Vagina (tissue), 2 donors: ENCODE measurements around the gene METTL2B. TPM values are rescaled to one million over a fixed set of nuclear protein-coding genes. Genes with fewer than 3 reads are reported as not detected.
"Not testable (repeated sequence)": the region's sequence is repeated elsewhere in the genome, so short reads cannot be mapped to it uniquely, and the experiment has no call there.

Source experiments
- DNase-seq, 2 donors: peaks; one replicate each; pipeline ENCODE4 v3.0.0-alpha.2; 2017; ENCODE audit errors: extremely low spot score in 2 of 2
- H3K27ac ChIP-seq: fragments of 200-600 bp; sonication (generic); one replicate; pipeline ENCODE4 v1.5.1; 2019
- H3K27me3 ChIP-seq: fragments of 200-600 bp; sonication (generic); one replicate; pipeline ENCODE4 v1.5.1; 2019
- H3K36me3 ChIP-seq, 2 donors: fragments of 200-600 bp; sonication (generic); one replicate each; pipeline ENCODE4 v1.5.1; 2017 to 2019
- H3K4me1 ChIP-seq: fragments of 200-600 bp; sonication (generic); one replicate; pipeline ENCODE4 v1.5.1; 2019
- H3K4me3 ChIP-seq, 2 donors: fragments of 200-600 bp; sonication (generic); 1 replicate in 1 of 2; 2 replicates in 1 of 2; pipeline ENCODE4 v1.5.1; 2016 to 2019
- H3K9me3 ChIP-seq: fragments of 200-600 bp; sonication (generic); one replicate; pipeline ENCODE4 v1.5.1; 2019
- POLR2A ChIP-seq, 2 donors: fragments of 450-650 bp; IDR thresholded peaks; one replicate each; pipeline ENCODE4 v1.6.1; 2017; ENCODE audit warnings: antibody characterized with exemption in 2 of 2, mild to moderate bottlenecking in 2 of 2, moderate library complexity in 2 of 2
- POLR2AphosphoS5 ChIP-seq, 2 donors: sonication (generic); formaldehyde crosslinking; IDR thresholded peaks; one replicate each; pipeline ENCODE4 v1.9.0; 2017; ENCODE audit warnings: antibody characterized with exemption in 2 of 2, mild to moderate bottlenecking in 2 of 2, low read depth in 1 of 2; ENCODE audit not compliant: insufficient read depth in 1 of 2
- intact Hi-C: fragments of 100-400 bp; cut with DNase I; formaldehyde crosslinking; loops from one replicate; pipeline ENCODE4 v1.15.1; 2023
- total RNA-seq: library from RNA; depleted of rRNA; stranded (reverse); fragments of >200 nt; gene quantifications from one replicate; pipeline ENCODE4 v1.2.3, GENCODE V29; 2016
- TF ChIP-seq, protein P1 (sequence below), 3 experiments: fragments of 450-650 bp in 2 of 3; fragments of 200-600 bp in 1 of 3; sonication (generic) in 1 of 3; IDR thresholded peaks; one replicate each; pipeline ENCODE4 v1.5.1; 2017 to 2019; ENCODE audit warnings: antibody characterized with exemption in 3 of 3, mild to moderate bottlenecking in 2 of 3, moderate library complexity in 2 of 3

The METTL2B gene
- total RNA-seq, 1 donor from 2014 or later = 18.4 TPM

DNA sequence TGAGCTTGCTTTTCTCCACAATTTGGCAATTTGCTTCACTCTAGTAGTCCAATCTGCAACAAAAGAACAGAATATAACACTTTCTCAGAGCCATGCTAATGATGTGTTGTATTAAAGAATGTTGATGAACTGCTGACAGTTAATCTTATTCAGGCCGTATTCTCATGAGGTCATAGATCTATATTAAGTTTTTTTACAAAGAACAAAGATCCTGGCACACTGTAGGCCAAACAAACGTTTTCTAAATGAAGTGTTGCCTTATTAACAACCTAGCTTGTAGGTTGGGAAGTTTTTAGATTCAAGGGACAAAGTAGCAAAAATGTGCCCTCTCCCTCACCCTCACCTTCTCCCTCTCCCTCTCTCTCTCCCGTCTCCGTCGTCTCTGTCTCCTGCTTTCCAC lies 14.1 kb upstream of the METTL2B start:
- Histone ChIP-seq H3K27ac (no peak overlapping the region), H3K4me3 (no peak overlapping the region), H3K36me3 (peaks cover 0 to 4% of the 10 kb centered on the region in 2 donors), H3K4me1 (peaks cover 15% of the 10 kb centered on the region), H3K9me3 (no peaks in the 10 kb centered on the region), H3K27me3 (no peaks in the 10 kb centered on the region)
- intact Hi-C loops = no loop called here
- TF ChIP-seq, protein P1, sequence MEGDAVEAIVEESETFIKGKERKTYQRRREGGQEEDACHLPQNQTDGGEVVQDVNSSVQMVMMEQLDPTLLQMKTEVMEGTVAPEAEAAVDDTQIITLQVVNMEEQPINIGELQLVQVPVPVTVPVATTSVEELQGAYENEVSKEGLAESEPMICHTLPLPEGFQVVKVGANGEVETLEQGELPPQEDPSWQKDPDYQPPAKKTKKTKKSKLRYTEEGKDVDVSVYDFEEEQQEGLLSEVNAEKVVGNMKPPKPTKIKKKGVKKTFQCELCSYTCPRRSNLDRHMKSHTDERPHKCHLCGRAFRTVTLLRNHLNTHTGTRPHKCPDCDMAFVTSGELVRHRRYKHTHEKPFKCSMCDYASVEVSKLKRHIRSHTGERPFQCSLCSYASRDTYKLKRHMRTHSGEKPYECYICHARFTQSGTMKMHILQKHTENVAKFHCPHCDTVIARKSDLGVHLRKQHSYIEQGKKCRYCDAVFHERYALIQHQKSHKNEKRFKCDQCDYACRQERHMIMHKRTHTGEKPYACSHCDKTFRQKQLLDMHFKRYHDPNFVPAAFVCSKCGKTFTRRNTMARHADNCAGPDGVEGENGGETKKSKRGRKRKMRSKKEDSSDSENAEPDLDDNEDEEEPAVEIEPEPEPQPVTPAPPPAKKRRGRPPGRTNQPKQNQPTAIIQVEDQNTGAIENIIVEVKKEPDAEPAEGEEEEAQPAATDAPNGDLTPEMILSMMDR (IDR thresholded peaks at IDR 0.05) = no peak
- TF ChIP-seq POLR2A (IDR thresholded peaks at IDR 0.05) (no peak), POLR2AphosphoS5 (IDR thresholded peaks at IDR 0.05; ENCODE audit: insufficient read depth in 1 of 2, low read depth in 1 of 2) (no peak)
- no peak for DNase-seq

DNA sequence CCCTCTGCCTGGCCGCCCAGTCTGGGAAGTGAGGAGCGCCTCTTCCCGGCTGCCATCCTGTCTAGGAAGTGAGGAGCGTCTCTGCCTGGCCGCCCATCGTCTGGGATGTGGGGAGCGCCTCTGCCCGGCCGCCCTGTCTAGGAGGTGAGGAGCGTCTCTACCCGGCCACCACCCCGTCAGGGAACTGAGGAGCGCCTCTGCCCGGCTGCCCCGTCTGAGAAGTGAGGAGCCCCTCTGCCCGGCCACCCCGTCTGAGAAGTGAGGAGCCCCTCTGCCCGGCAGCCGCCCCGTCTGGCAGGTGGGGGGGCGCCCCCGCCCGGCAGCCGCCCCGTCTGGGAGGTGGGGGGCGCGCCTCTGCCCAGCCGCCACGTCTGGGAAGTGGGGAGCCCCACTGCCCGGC lies 13.2 kb upstream of the METTL2B start:
- peaks cover 11% of the 10 kb centered on the region for H3K4me1 ChIP-seq
- H3K36me3 ChIP-seq, H3K9me3 ChIP-seq, H3K27ac ChIP-seq, intact Hi-C loops, H3K4me3 ChIP-seq, DNase-seq, H3K27me3 ChIP-seq: not testable (repeated sequence)

DNA sequence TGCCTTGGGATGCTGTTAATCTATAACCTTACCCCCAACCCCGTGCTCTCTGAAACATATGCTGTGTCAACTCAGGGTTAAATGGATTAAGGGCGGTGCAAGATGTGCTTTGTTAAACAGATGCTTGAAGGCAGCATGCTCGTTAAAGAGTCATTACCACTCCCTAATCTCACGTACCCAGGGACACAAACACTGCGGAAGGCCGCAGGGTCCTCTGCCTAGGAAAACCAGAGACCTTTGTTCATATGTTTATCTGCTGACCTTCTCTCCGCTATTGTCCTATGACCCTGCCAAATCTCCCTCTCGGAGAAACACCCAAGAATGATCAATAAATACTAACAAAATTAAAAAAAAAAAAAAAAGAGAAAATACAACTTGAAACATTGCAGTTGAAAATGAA lies 12.6 kb upstream of the METTL2B start:
- H3K9me3 ChIP-seq, DNase-seq, H3K4me3 ChIP-seq, H3K36me3 ChIP-seq, H3K27me3 ChIP-seq, intact Hi-C loops, H3K4me1 ChIP-seq, H3K27ac ChIP-seq: not testable (repeated sequence)

DNA sequence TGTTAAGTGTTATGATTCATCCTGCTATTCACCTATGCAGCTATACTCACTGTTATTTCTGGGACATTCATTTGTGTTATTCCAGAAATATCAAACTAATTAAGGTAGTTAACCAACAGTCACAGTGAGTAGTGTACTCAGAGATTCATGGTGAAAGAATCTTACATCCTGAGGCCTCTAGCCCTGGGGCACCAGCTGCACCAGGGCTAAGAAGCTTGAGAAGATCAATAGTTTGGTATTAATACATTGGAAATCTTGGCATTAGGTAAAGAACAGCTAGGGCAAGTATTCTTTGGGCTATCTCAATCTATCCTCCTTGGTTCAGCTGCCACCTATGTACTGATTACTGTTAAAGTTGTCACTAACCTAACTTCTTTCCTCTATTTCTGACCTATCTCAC lies 9.7 kb upstream of the METTL2B start:
- H3K4me3 ChIP-seq, H3K27me3 ChIP-seq, H3K9me3 ChIP-seq, DNase-seq, H3K4me1 ChIP-seq, H3K36me3 ChIP-seq, intact Hi-C loops, H3K27ac ChIP-seq: not testable (repeated sequence)

DNA sequence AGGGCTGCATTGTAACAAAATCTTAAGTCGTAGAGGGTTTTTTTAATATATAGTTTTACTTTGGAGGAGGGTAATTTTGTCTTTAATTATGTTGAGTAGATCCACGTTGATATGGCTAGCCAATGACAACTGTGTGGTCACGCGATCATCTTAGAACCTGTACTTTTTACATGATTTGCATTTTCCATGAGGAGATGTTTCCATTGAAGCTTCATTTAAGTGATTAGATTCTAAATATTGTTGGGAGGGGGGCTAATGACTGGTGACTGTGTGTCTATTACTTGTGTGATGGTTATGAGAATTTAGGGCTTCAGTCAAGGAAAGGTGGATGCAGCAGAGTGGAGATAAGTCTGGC lies 765 bp downstream of the METTL2B start:
- peak overlapping the region; percentile 82 for H3K27ac ChIP-seq
- intact Hi-C loops, DNase-seq: not testable (repeated sequence)

DNA sequence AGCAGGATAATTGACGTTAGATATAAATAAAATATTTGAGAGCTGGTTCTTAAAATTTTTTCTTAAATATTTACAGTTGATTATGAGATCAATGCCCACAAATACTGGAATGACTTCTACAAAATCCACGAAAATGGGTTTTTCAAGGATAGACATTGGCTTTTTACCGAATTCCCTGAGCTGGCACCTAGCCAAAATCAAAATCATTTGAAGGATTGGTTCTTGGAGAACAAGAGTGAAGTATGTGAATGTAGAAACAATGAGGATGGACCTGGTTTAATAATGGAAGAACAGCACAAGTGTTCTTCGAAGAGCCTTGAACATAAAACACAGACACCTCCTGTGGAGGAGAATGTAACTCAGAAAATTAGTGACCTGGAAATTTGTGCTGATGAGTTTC lies 2.5 kb downstream of the METTL2B start:
- H3K27ac ChIP-seq, H3K27me3 ChIP-seq, H3K9me3 ChIP-seq, H3K4me3 ChIP-seq, DNase-seq, intact Hi-C loops: not testable (repeated sequence)
- peaks cover 0 to 22% of the 10 kb centered on the region in 2 donors for H3K36me3 ChIP-seq
- H3K4me1 ChIP-seq = peaks cover 14% of the 10 kb centered on the region

More for the DNA sequence above, 765 bp downstream of the METTL2B start:
- H3K4me3 ChIP-seq = peak overlapping the region; percentile 78 to 85
- peaks cover 14% of the 10 kb centered on the region for H3K4me1 ChIP-seq
- H3K9me3 ChIP-seq, H3K27me3 ChIP-seq: not testable (repeated sequence)
- H3K36me3 ChIP-seq = peaks cover 0 to 13% of the 10 kb centered on the region in 2 donors

DNA sequence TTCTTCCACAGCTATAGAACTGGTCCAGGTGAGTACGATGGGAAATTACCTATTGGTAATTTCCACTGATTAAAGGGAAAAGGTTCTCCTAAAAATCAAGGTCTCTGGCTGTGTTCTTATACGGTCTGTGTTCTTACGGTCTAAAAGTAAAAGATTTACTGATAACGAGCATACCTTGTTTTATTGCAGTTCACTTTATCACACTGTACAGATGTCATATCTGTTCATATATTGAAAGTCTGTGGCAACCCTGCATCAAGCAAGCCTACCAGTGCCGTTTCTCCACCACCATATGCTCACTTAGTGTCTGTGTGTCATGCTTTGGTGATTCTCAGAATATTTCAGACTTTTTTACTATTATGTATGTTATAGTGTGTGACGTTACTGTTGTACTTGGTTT lies 11.6 kb downstream of the METTL2B start:
- H3K4me1 ChIP-seq, H3K27ac ChIP-seq, H3K9me3 ChIP-seq, DNase-seq, H3K4me3 ChIP-seq, intact Hi-C loops, H3K27me3 ChIP-seq, H3K36me3 ChIP-seq: not testable (repeated sequence)

DNA sequence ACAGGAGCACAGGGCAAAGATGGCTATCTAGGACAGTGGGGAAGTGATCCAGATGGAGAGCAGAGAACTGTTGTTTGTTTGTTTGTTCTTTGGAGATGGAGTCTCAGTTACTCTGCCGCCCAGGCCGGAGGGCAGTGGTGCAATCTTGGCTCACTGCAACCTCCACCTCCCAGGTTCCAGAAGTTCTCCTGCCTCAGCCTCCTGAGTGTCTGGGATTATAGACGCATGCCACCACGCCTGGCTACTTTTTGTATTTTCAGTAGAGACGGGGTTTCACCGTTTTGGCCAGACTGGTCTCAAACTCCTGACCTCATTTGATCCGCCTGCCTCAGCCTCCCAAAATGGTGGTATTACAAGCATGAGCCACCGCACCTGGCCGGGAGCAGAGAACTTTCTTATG lies 20.9 kb downstream of the METTL2B start:
- no peaks in the 10 kb centered on the region for H3K9me3 ChIP-seq
- TF ChIP-seq, protein P1 (IDR thresholded peaks at IDR 0.05) = no peak
- no peak for TF ChIP-seq POLR2AphosphoS5 (IDR thresholded peaks at IDR 0.05; ENCODE audit: insufficient read depth in 1 of 2, low read depth in 1 of 2)
- no peak overlapping the region for H3K4me3 ChIP-seq
- DNase-seq = no peak
- intact Hi-C loops = no loop called here
- H3K4me1 ChIP-seq = no peaks in the 10 kb centered on the region
- no peak overlapping the region for H3K27ac ChIP-seq
- H3K27me3 ChIP-seq = no peaks in the 10 kb centered on the region
- H3K36me3 ChIP-seq = peaks cover 0 to 62% of the 10 kb centered on the region in 2 donors

DNA sequence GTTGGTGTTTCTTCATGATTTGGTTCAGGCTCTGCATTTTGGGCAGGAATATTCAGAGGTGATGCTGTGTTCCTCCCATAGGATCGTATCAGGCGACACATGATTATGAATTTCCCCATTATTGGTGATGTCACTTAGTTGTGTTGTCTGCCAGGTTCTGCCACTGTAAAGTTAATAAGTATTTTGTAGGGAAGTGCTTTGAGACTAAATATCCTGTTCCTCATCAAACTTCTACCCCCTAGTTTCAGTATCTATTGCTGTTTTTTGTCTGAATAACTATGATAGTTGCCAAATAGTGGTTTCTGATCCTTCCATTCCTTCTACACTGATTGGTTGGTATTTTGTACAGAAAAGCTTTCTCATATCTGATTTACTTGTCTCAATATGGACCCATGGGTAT lies 28.9 kb downstream of the METTL2B start:
- peaks cover 0 to 13% of the 10 kb centered on the region in 2 donors for H3K36me3 ChIP-seq
- H3K4me3 ChIP-seq, H3K27ac ChIP-seq, intact Hi-C loops, H3K4me1 ChIP-seq, H3K27me3 ChIP-seq, H3K9me3 ChIP-seq, DNase-seq: not testable (repeated sequence)

DNA sequence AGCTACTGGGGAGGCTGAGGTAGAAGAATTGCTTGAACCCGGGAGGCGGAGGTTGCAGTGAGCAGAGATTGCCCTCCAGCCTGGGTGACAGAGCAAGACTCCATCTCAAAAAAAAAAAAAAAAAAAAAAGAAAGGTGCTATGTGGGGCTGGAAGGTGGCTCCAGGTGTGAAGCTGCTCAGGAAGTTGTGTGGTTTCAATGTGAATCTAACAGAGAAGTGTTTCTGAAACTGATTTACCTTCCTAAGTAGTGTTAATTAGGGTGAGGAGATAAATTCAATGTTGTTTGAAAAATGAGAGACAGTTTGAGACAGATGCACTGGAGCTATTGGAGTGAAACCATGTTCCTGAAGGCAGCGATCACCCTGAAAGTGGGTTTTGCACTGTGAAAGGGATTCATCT lies 30.3 kb downstream of the METTL2B start:
- H3K4me1 ChIP-seq, H3K27ac ChIP-seq, H3K27me3 ChIP-seq, DNase-seq, H3K36me3 ChIP-seq, intact Hi-C loops, H3K4me3 ChIP-seq, H3K9me3 ChIP-seq: not testable (repeated sequence)

DNA sequence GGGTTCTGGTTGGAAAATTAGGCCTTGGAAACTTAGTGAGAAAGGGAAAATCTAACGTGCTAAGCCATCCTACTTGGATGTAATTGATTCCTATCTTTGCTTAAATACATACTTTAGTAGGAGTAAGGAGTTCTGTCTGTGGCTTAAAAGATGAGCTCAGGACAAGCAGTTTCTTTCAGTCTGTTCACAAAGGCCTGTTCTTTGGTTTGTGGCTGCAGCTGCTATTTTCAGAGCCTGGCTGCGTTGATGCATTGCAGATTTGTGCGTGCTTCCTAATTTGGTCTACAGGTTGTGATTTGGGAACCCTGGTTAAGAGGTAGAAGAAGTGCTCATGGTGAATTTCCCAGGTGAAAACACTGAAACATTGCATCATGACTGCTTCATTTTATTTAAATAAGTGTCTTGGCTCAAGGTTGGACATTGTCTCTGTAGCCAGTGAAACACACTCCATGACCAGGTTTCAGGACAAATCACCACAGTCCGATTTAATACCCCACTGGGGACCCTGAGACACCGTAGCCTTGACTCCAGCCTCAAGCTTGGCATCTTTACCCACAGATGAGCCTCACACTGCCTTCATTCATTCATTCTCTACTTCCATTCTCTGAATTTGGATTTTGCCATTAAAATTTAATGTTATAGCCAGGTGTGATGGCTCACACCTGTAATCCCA lies 30.9 kb downstream of the METTL2B start:
- H3K27ac ChIP-seq, H3K9me3 ChIP-seq, H3K36me3 ChIP-seq, DNase-seq, H3K27me3 ChIP-seq, H3K4me1 ChIP-seq, intact Hi-C loops, H3K4me3 ChIP-seq: not testable (repeated sequence)

DNA sequence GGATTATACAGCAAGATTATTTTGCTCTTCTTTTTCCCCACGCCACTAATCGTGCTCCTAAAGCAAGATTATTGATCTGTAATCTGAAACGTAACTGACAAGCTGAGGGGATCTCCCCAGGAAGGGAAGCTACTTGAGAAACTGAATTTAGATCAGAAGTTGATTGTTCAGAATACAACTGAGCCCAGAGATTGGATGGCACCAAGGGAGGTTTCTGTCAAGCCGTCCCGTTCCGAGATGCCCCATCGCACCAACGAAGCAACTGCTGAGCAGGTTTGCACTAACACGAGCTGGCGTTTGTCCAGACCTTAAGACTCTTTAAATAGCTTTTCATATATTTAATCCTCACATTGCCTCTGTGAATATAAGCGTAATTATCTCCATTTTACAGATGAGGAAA lies 35.1 kb downstream of the METTL2B start:
- intact Hi-C loops, H3K4me1 ChIP-seq, H3K9me3 ChIP-seq, H3K4me3 ChIP-seq, DNase-seq, H3K36me3 ChIP-seq, H3K27me3 ChIP-seq, H3K27ac ChIP-seq: not testable (repeated sequence)
